Measurements from ENCODE around the gene ZNF830. TPM values are rescaled to one million over a fixed set of nuclear protein-coding genes. Genes with fewer than 3 reads are reported as not detected.

The ZNF830 gene
- total and polyA plus RNA-seq, 2 of the 4 experiments (the other 2 are of a cell fraction): 5.5 to 6.6 TPM

Other genes with a start within 250 kb of the ZNF830 start
- 0.72 and 1.7 TPM in 2 replicates for gene CCT6B, start 80 bp upstream of the ZNF830 start, total RNA-seq (2012; rRNA removed)
- 0.72 and 1.1 TPM in 2 replicates for gene CCT6B, start 80 bp upstream of the ZNF830 start, polyA plus RNA-seq (2012; rRNA removed)
- gene LIG3, start 19.0 kb downstream of the ZNF830 start, total RNA-seq (2012; rRNA removed): 35.8 and 41.9 TPM in 2 replicates
- gene LIG3, start 19.0 kb downstream of the ZNF830 start, polyA plus RNA-seq (2012; rRNA removed): 28.3 and 36.4 TPM in 2 replicates
- gene RFFL, start 102.2 kb downstream of the ZNF830 start, total RNA-seq (2012; rRNA removed): 19.2 and 20.8 TPM in 2 replicates
- gene RFFL, start 102.2 kb downstream of the ZNF830 start, polyA plus RNA-seq (2012; rRNA removed): 9.9 and 11.6 TPM in 2 replicates
- gene RAD51D, start 158.3 kb downstream of the ZNF830 start, total RNA-seq (2012; rRNA removed): 9.7 and 12.7 TPM in 2 replicates
- 8.8 and 10.8 TPM in 2 replicates for gene RAD51D, start 158.3 kb downstream of the ZNF830 start, polyA plus RNA-seq (2012; rRNA removed)
- gene FNDC8, start 160.1 kb downstream of the ZNF830 start, total RNA-seq (2012; rRNA removed): not detected in 2 replicates
- not detected in 2 replicates for gene FNDC8, start 160.1 kb downstream of the ZNF830 start, polyA plus RNA-seq (2012; rRNA removed)
- gene NLE1, start 180.8 kb downstream of the ZNF830 start, total RNA-seq (2012; rRNA removed): 23.7 and 24.4 TPM in 2 replicates
- gene NLE1, start 180.8 kb downstream of the ZNF830 start, polyA plus RNA-seq (2012; rRNA removed): 18.0 and 18.6 TPM in 2 replicates
- gene UNC45B, start 186.3 kb downstream of the ZNF830 start, total RNA-seq (2012; rRNA removed): not detected in 2 replicates
- gene UNC45B, start 186.3 kb downstream of the ZNF830 start, polyA plus RNA-seq (2012; rRNA removed): not detected in 2 replicates
- gene SLC35G3, start 232.9 kb downstream of the ZNF830 start, total RNA-seq (2012; rRNA removed): not detected in 2 replicates
- not detected in 2 replicates for gene SLC35G3, start 232.9 kb downstream of the ZNF830 start, polyA plus RNA-seq (2012; rRNA removed)

Measured in IMR-90 (cell line).